Esophagus squamous epithelium (tissue), 5 donors: ENCODE results near the gene STK24. TPM values are rescaled to one million over a fixed set of nuclear protein-coding genes. Genes with fewer than 3 reads are reported as not detected.
A peak's percentile ranks its signal among the peaks of the same experiment; 100 is the strongest.

Experiments used
- DNase-seq: peaks from one replicate; lab custom pipeline; 2025; lab: John Stamatoyannopoulos, UW
- H3K27ac ChIP-seq, 4 donors: fragments of 200-600 bp; sonication (generic); one replicate each; pipeline ENCODE4 v1.5.1; 2016 to 2019; ENCODE audit warnings: mild to moderate bottlenecking in 1 of 4
- H3K27me3 ChIP-seq, 4 donors: fragments of 200-600 bp; sonication (generic); 1 replicate in 3 of 4; 2 replicates in 1 of 4; pipeline versions ENCODE4 v1.5.1 to v1.6.0; 2017 to 2021; ENCODE audit warnings: antibody characterized with exemption in 1 of 4
- H3K36me3 ChIP-seq, 3 donors: fragments of 200-600 bp; sonication (generic); one replicate each; pipeline ENCODE4 v1.5.1; 2016 to 2019
- H3K4me1 ChIP-seq, 3 donors: fragments of 200-600 bp; sonication (generic); one replicate each; pipeline ENCODE4 v1.5.1; 2017 to 2019
- H3K4me3 ChIP-seq, 4 donors: fragments of 200-600 bp; sonication (generic); 1 replicate in 3 of 4; 2 replicates in 1 of 4; pipeline ENCODE4 v1.5.1; 2016 to 2019; ENCODE audit warnings: mild to moderate bottlenecking in 2 of 4, moderate library complexity in 1 of 4
- H3K9me3 ChIP-seq, 3 donors: fragments of 200-600 bp; sonication (generic); one replicate each; pipeline ENCODE4 v1.5.1; 2016 to 2019
- POLR2A ChIP-seq, 4 donors: fragments of 450-650 bp; IDR thresholded peaks; one replicate each; pipeline ENCODE4 v1.6.1; 2017; ENCODE audit warnings: antibody characterized with exemption in 4 of 4, mild to moderate bottlenecking in 4 of 4, moderate library complexity in 3 of 4
- WGBS, 2 donors: methylation state at CpG; one replicate each; pipeline ENCODE4 v1.1.5; 2018; 5-methylcytosine and 5-hydroxymethylcytosine counted together
- intact Hi-C: fragments of 100-400 bp; cut with DNase I; formaldehyde crosslinking; loops from one replicate; pipeline ENCODE4 v1.15.0; 2022
- total RNA-seq, 4 donors: library from RNA; depleted of rRNA; stranded (reverse); fragments of >200 nt; gene quantifications; one replicate each; pipeline ENCODE4 v1.1.0, GENCODE V29; 2016
- TF ChIP-seq, protein P1 (sequence below), 6 experiments: fragments of 450-650 bp in 4 of 6; fragments of 200-600 bp in 2 of 6; sonication (generic) in 2 of 6; IDR thresholded peaks; one replicate each; pipeline ENCODE4 v1.5.1; 2016 to 2019; ENCODE audit warnings: antibody characterized with exemption in 6 of 6, mild to moderate bottlenecking in 4 of 6, moderate library complexity in 4 of 6
- donor health status: DM: yes; HTN: yes; CAD: no.

Gene STK24
- total RNA-seq, 4 donors from 2014 or later: 119 to 156 (median 130) TPM

DNA sequence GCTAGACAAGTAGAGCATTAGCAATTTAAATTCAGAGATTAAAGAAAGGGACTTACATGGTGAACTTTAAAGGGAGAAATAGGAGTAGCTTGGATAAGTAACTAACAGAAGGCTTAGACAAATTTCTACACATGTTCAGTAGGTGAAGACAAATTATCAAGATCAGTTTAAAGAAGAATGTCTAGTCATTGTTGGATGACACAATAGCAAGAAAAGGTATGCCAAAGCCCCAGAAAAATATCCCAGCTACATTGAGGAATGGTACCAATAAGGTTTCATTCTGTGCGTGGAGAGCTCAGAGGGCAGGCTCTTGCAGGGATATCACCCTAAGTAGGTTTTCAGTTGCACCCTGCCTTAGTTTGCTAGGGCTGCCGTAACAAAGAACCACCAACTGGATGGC is 3.5 kb upstream of the STK24 start:
- H3K36me3 ChIP-seq: no peaks in the 10 kb centered on the region
- no peak overlapping the region for H3K4me3 ChIP-seq
- DNase-seq: no peak
- no peaks in the 10 kb centered on the region for H3K9me3 ChIP-seq
- 94 to 97% methylated on average over 2 of the region's 2 CpGs for WGBS, 2 donors
- no peak overlapping the region for H3K27ac ChIP-seq
- TF ChIP-seq, protein P1, sequence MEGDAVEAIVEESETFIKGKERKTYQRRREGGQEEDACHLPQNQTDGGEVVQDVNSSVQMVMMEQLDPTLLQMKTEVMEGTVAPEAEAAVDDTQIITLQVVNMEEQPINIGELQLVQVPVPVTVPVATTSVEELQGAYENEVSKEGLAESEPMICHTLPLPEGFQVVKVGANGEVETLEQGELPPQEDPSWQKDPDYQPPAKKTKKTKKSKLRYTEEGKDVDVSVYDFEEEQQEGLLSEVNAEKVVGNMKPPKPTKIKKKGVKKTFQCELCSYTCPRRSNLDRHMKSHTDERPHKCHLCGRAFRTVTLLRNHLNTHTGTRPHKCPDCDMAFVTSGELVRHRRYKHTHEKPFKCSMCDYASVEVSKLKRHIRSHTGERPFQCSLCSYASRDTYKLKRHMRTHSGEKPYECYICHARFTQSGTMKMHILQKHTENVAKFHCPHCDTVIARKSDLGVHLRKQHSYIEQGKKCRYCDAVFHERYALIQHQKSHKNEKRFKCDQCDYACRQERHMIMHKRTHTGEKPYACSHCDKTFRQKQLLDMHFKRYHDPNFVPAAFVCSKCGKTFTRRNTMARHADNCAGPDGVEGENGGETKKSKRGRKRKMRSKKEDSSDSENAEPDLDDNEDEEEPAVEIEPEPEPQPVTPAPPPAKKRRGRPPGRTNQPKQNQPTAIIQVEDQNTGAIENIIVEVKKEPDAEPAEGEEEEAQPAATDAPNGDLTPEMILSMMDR (IDR thresholded peaks at IDR 0.05): no peak
- TF ChIP-seq POLR2A (IDR thresholded peaks at IDR 0.05): no peak
- H3K27me3 ChIP-seq: no peaks in the 10 kb centered on the region
- H3K4me1 ChIP-seq: peaks cover 20 to 62% (median 28%) of the 10 kb centered on the region in 3 donors
- intact Hi-C loops: no loop called here

DNA sequence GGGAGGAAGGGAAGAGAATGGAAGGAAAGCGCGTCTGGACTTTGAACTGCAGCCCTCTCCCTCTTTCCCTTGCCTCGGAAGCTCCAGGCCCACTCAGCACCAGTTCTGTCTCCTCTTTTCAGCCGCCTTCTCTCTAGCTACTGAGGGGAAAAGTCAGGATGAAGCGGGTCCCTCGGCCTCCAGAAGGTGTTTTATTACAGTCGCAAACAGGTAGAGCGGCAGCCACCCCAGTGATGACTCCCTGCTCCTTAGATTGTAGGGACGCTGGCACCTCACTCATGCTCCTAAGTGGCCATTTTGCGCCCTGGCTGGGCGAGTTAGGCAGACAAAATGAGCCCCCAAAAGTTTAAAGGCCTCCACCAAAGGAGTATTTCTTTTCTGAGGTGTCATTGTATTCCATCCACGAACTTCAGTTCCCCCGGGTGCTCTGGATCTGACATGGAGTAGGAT is 954 bp upstream of the STK24 start:
- no peak for TF ChIP-seq POLR2A (IDR thresholded peaks at IDR 0.05)
- TF ChIP-seq, protein P1 (IDR thresholded peaks at IDR 0.05): no peak
- intact Hi-C loops: loop anchor here (5.0 kb wide), 1 partner anchor 101 kb away; no protein-coding TSS in a partner anchor
- WGBS, 2 donors: 53 to 54% methylated on average over 11 to 13 of the region's 13 CpGs
- DNase-seq: no peak
- peaks cover 23 to 62% (median 25%) of the 10 kb centered on the region in 3 donors for H3K4me1 ChIP-seq
- H3K27ac ChIP-seq: peak overlapping the region; percentile 94 to 100 (median 99)
- no peaks in the 10 kb centered on the region for H3K27me3 ChIP-seq
- no peaks in the 10 kb centered on the region for H3K9me3 ChIP-seq
- no peaks in the 10 kb centered on the region for H3K36me3 ChIP-seq
- peak overlapping the region; percentile 45 to 99 (median 84) for H3K4me3 ChIP-seq

DNA sequence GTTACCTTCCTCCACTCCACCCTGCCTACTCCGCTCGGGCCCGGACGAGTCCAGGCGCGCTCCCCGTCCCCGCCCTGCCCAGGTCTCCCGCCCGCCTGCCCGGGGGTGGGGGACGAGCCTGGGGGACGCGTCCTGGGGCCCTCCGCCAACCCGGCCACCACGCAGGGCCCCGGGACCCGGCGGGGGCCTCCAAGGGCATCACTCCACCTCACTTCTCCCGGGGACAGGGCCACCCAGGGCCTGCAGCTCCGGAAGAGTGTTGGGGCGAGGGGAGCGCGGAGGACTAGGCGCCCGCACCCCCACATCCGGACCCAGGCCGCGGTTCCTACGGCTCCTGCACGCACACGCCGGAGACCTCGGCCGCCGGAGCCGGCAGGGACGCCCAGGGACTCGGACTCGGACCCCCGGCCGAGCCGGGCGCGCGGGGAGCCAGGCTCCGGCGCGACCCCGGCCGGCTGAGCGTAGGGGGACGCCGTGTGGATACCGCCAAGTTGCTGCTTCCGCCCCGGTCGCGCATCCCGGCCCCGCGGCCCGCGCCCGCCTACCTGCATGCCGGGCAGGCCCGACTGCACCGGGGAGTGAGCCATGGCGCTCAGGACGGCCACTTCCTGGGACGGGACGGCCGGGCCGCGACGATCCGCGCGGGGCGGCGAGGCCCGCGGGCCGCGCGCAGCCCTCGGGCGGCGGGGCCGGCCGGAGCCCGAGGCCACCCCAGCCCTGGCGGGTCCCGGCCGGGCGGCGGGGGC is 534 bp downstream of the STK24 start:
- TF ChIP-seq, protein P1 (IDR thresholded peaks at IDR 0.05): no peak
- TF ChIP-seq POLR2A (IDR thresholded peaks at IDR 0.05): peak in 1 of 4 donors; percentile 48
- no peaks in the 10 kb centered on the region for H3K27me3 ChIP-seq
- DNase-seq: no peak
- intact Hi-C loops: loop anchor here (5.0 kb wide), 1 partner anchor 99 kb away; no protein-coding TSS in a partner anchor
- H3K4me1 ChIP-seq: peaks cover 32 to 62% (median 36%) of the 10 kb centered on the region in 3 donors
- H3K9me3 ChIP-seq: no peaks in the 10 kb centered on the region
- 0% methylated on average over 8 of the region's 98 CpGs; no CpG with 5 or more reads in 1 of the 2 donors for WGBS, 2 donors
- peak overlapping the region; percentile 96 to 100 (median 99) for H3K27ac ChIP-seq
- peak overlapping the region; percentile 69 to 99 (median 98) for H3K4me3 ChIP-seq
- no peaks in the 10 kb centered on the region for H3K36me3 ChIP-seq

DNA sequence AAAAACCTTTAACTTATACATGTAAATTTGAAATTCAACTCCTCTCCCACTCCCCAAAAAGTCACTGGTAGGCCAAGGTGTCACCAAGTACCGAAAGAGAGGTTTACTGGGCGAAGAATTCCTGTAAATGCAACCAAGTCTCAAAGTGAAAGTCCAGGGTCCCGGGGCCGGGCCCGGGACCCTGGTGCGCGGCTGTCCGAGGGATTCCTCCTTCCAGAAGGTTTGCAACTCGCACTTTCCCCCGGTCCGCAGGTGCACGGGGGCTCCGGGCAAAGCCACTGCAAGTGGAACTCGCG is 1.1 kb downstream of the STK24 start:
- DNase-seq: no peak
- TF ChIP-seq, protein P1 (IDR thresholded peaks at IDR 0.05): no peak
- no peak for TF ChIP-seq POLR2A (IDR thresholded peaks at IDR 0.05)
- no peaks in the 10 kb centered on the region for H3K27me3 ChIP-seq
- H3K27ac ChIP-seq: peak overlapping the region; percentile 96 to 100 (median 99)
- intact Hi-C loops: loop anchor here (5.0 kb wide), 1 partner anchor 99 kb away; no protein-coding TSS in a partner anchor
- WGBS, 2 donors: 0 to 2% methylated on average over 11 to 15 of the region's 15 CpGs
- peak overlapping the region; percentile 69 to 99 (median 98) for H3K4me3 ChIP-seq
- H3K9me3 ChIP-seq: no peaks in the 10 kb centered on the region
- H3K4me1 ChIP-seq: peaks cover 37 to 62% (median 40%) of the 10 kb centered on the region in 3 donors
- no peaks in the 10 kb centered on the region for H3K36me3 ChIP-seq
